ENCODE data around the gene MR1. TPM values are rescaled to one million over a fixed set of nuclear protein-coding genes. Genes with fewer than 3 reads are reported as not detected.

MR1 gene
- total and polyA plus RNA-seq, 3 donors from 2014 or later = 5.8 to 8.6 (median 7.1) TPM

DNA sequence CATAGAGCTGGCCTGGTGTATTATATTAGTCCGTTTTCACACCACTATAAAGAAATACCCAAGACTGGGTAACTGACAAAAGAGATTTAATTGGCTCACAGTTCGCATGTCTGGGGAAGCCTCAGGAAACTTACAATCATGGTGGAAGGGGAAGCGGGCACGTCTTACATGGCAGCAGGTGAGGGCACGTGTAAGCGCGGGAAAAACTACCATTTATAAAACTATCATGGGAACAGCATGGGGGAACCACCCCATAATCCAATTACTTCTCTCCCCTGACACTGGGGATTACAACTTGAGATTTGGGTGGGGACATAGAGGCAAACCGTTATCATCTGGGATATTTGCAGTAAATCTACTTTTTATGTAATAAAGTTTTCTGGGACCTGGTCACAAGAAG lies 61.5 kb downstream of the MR1 start:
- intact Hi-C loops (cut with DNase I; ENCODE audit: low total_unique reads) = no loop called here
- 81 to 87% methylated on average over 8 of the region's 8 CpGs for WGBS, 2 donors
- Histone ChIP-seq H3K4me1 (peaks cover 50% of the 10 kb centered on the region), H3K9me3 (no peaks in the 10 kb centered on the region), H3K27me3 (no peaks in the 10 kb centered on the region), H3K36me3 (ENCODE audit: low read depth, missing control alignments) (no peaks in the 10 kb centered on the region), H3K27ac (peak overlapping the region in 1 of 2 donors; percentile 15), H3K4me3 (no peak overlapping the region)
- DNase-seq = no peak
- TF ChIP-seq, protein P1, sequence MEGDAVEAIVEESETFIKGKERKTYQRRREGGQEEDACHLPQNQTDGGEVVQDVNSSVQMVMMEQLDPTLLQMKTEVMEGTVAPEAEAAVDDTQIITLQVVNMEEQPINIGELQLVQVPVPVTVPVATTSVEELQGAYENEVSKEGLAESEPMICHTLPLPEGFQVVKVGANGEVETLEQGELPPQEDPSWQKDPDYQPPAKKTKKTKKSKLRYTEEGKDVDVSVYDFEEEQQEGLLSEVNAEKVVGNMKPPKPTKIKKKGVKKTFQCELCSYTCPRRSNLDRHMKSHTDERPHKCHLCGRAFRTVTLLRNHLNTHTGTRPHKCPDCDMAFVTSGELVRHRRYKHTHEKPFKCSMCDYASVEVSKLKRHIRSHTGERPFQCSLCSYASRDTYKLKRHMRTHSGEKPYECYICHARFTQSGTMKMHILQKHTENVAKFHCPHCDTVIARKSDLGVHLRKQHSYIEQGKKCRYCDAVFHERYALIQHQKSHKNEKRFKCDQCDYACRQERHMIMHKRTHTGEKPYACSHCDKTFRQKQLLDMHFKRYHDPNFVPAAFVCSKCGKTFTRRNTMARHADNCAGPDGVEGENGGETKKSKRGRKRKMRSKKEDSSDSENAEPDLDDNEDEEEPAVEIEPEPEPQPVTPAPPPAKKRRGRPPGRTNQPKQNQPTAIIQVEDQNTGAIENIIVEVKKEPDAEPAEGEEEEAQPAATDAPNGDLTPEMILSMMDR (IDR thresholded peaks at IDR 0.05) = no peak
- TF ChIP-seq POLR2A (IDR thresholded peaks at IDR 0.05) = no peak

DNA sequence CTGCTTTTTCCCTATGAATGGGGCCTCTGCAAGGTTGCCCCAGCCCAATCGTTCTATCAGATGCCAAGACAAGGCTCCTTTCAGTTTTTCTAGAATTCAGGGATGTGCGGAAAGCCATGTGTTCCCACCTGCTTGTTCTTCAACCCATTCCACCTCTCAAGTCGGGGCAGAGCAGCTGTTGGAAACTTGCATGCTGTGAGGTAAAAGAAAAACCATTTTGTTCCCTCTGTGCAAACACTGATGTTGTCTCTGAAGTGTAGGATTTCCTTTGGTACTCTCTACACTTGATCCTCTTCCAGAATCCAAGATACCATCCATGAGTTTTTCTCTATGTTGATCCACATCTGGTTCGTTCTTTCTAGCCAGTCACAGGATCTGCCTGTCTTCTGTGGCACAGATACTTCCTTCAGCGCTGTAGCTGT lies 62.0 kb downstream of the MR1 start:
- intact Hi-C loops (cut with DNase I; ENCODE audit: low total_unique reads) = no loop called here
- no peak for TF ChIP-seq POLR2A (IDR thresholded peaks at IDR 0.05)
- TF ChIP-seq, protein P1 (IDR thresholded peaks at IDR 0.05) = no peak
- no peak overlapping the region for H3K4me3 ChIP-seq
- WGBS, 2 donors = 53 to 56% methylated on average over 5 of the region's 5 CpGs
- H3K36me3 ChIP-seq (ENCODE audit: low read depth, missing control alignments) = no peaks in the 10 kb centered on the region
- H3K4me1 ChIP-seq = peaks cover 50% of the 10 kb centered on the region
- no peaks in the 10 kb centered on the region for H3K27me3 ChIP-seq
- H3K27ac ChIP-seq = peak overlapping the region in 1 of 2 donors; percentile 75
- no peak for DNase-seq
- no peaks in the 10 kb centered on the region for H3K9me3 ChIP-seq

DNA sequence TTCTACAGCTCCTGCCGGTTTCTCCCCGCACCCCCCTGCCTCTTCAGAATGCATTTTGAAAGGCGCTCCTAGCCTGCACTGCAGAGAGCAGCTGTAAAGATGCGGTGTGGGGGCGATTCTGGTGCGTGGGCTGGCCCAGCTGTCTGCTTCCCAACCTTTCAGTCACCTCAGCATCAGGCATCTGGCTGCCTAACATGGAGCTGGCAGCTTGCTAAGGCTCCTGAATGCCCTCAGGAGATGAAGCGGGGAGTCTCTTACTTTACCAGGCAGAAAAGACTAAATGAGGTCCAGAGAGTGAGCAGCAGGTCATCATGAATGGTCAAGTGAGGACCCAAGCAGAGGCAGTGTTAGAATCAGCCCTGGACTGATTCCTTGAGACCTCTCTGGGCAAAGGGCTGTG lies 63.5 kb downstream of the MR1 start:
- H3K36me3 ChIP-seq (ENCODE audit: low read depth, missing control alignments) = no peaks in the 10 kb centered on the region
- intact Hi-C loops (cut with DNase I; ENCODE audit: low total_unique reads) = no loop called here
- H3K9me3 ChIP-seq = no peaks in the 10 kb centered on the region
- H3K4me3 ChIP-seq = no peak overlapping the region
- H3K27me3 ChIP-seq = no peaks in the 10 kb centered on the region
- 26 to 41% methylated on average over 7 of the region's 7 CpGs for WGBS, 2 donors
- DNase-seq = no peak
- peaks cover 56% of the 10 kb centered on the region for H3K4me1 ChIP-seq
- H3K27ac ChIP-seq = peak overlapping the region in 1 of 2 donors; percentile 75
- TF ChIP-seq, protein P1 (IDR thresholded peaks at IDR 0.05) = no peak
- TF ChIP-seq POLR2A (IDR thresholded peaks at IDR 0.05) = no peak

DNA sequence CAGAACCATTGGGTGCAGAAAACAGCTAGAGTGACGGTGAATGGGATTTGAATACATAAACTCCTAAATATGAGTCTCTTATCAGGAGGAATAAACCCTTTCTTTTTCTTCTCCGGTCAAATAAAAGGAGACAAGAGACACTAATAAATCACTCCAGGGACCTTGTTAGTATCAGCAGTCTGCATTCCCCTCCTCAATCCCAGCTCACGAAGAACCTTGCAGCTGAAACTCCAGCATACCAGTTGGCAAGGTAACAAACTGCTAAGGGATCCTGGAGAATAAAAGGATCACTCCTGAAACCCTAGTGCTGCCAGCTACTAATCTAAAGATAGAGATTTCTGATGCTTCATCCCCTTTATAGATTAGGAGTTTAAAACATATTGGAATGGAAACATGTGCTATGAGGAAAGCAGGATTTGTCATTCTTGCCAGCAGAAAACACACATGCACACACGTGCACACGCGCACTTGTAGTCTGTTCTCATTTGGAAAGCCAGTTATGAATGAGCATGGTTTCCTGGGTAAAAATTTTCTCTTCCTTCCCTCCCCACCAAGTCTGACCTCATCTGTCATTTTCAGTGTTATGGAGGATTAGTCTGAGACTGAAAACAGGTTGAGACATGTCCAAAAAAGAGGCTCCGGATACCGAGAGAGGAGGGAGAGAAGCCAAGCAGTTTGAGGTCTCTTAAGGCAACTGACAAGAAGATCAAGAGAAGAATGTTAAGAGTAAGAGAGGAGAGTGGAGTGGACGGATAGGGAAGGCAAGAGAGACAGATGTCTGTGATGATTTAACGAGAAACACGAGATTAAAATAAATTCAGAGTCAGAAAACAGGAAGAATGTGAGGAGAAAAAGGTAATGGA lies 65.6 kb downstream of the MR1 start:
- H3K4me3 ChIP-seq = no peak overlapping the region
- intact Hi-C loops (cut with DNase I; ENCODE audit: low total_unique reads) = no loop called here
- H3K36me3 ChIP-seq (ENCODE audit: low read depth, missing control alignments) = no peaks in the 10 kb centered on the region
- DNase-seq = no peak
- H3K9me3 ChIP-seq = no peaks in the 10 kb centered on the region
- H3K4me1 ChIP-seq = peaks cover 74% of the 10 kb centered on the region
- H3K27me3 ChIP-seq = no peaks in the 10 kb centered on the region
- peak overlapping the region in 1 of 2 donors; percentile 41 for H3K27ac ChIP-seq
- TF ChIP-seq, protein P1 (IDR thresholded peaks at IDR 0.05) = no peak
- no peak for TF ChIP-seq POLR2A (IDR thresholded peaks at IDR 0.05)
- WGBS, 2 donors = 41% methylated on average over 11 of the region's 11 CpGs

Measured in testis (tissue), 3 donors.